OCI-M1 (cell line): ENCODE measurements around the gene CHRNA3.
A peak's percentile ranks its signal among the peaks of the same experiment; 100 is the strongest.
"Not testable (repeated sequence)": the region's sequence is repeated elsewhere in the genome, so short reads cannot be mapped to it uniquely, and the experiment has no call there.

ENCODE experiments used
- DNase-seq: peaks from one replicate; lab custom pipeline; 2025; lab: John Stamatoyannopoulos, UW

CHRNA3 gene

DNA sequence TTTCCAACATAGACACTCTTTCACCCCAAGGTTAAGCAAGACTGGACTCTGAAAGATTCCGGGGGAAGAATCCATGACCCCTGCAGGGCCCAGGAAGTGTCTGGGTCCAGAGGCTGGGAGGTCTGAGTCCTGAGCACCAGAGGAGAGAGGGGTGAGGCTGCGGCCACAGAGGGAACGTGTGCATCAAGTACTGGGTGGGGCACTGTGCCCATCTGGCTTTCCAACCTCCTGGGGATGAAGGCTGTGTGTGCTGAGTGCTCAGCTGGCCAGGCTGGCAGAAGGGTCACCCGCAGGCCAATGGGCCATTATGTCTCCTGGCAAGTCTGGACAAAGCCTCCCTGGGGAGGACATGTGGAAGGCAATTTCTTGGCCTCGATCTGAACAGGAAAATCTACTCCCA is 3.3 kb downstream of the CHRNA3 start:
- no peak for DNase-seq

DNA sequence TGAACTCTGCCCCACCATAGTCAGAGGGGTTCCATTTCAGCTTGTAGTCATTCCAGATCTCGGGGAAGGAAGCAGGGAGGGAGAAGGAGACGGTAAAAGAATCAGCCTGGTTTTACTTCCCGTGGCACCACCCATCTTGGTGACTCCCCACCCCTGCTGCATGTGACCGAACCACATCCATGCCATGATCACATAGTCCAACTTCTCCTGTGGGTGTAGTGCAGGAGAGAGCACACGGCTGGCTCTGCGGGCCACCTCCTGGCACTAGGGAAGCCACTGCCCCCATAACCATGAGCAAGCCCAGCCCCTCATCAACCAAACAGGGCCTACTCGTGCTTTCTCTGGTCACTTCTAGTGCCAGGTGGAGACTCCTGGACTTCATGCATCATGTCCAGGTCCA is 3.7 kb downstream of the CHRNA3 start:
- no peak for DNase-seq

DNA sequence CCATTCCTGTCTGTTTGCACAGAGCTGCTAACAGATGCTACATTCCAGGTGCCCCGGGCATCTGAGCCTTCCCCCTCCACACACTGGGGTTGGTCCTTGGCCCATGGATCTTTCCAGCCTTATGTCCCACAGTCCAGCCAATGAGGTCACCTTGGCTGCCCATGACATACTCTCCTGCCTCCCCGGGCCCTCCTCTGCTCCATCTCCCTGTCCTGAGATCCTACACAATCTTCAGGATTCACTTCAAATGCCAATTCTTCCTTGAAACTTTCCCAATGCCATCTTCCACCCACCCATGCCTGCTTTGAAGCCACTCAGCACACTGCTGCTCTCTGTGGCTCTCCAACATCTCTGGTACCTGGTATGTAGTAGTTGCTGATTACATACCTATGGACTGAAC is 4.3 kb downstream of the CHRNA3 start:
- DNase-seq: no peak

- DNase-seq: no peak
Observed at GRCh38 chr15:78615151-78615589, 5.6 kb downstream of the CHRNA3 start.

GRCh38 chr15:78614021-78614420 is 6.8 kb downstream of the CHRNA3 start:
- DNase-seq: no peak

DNA sequence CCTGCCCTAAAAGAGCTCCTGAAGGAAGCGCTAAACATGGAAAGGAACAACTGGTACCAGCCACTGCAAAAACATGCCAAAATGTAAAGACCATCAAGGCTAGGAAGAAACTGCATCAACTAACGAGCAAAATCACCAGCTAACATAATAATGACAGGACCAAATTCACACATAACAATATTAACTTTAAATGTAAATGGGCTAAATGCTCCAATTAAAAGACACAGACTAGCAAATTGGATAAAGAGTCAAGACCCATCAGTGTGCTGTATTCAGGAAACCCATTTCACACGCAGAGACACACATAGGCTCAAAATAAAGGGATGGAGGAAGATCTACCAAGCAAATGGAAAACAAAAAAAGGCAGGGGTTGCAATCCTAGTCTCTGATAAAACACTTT is 11.2 kb downstream of the CHRNA3 start:
- not testable (repeated sequence) for DNase-seq

DNA sequence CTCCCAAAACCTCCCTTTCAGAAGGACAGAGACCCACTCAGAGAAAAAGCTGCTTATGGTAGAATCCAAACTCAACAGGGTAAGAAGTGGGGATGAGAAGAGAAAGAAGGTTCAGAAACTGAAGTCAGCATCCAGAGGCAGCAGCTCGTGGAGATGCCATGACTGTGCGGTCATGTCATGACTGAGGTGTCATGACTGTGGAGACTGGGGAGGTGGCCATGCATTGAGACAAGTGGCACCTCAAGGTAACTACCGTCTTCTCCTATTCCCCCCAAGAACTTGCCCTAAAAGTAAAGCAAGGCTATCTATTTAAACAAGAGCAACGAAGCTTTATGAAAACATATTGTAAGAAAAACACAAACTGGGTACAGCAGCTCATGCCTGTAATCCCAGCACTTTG is 15.1 kb downstream of the CHRNA3 start:
- DNase-seq: no peak

- no peak for DNase-seq
Observed at GRCh38 chr15:78605201-78605600, 15.6 kb downstream of the CHRNA3 start.

GRCh38 chr15:78604420-78604819 is 16.4 kb downstream of the CHRNA3 start:
- DNase-seq: no peak

GRCh38 chr15:78603467-78603866 is 17.3 kb downstream of the CHRNA3 start:
- no peak for DNase-seq

- DNase-seq: peak; percentile 6
Observed at GRCh38 chr15:78599189-78599588, 21.6 kb downstream of the CHRNA3 start.

DNA sequence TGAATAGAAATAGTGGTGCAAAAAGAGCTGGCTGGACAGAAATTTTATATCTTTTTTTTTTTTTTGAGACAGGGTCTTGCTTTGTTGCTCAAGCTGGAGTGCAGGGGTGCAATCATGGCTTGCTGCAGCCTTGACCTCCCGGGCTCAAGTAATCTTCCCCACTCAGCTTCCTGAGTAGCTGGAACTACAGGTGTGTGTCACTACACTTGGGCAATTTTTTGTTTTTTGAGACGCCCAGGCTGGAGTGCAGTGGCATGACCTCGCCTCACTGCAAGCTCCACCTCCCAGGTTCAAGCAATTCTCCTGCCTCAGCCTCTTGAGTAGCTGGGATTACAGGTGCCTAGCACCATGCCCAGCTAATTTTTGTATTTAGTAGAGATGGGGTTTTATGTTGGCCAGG is 22.4 kb downstream of the CHRNA3 start:
- DNase-seq: no peak

DNA sequence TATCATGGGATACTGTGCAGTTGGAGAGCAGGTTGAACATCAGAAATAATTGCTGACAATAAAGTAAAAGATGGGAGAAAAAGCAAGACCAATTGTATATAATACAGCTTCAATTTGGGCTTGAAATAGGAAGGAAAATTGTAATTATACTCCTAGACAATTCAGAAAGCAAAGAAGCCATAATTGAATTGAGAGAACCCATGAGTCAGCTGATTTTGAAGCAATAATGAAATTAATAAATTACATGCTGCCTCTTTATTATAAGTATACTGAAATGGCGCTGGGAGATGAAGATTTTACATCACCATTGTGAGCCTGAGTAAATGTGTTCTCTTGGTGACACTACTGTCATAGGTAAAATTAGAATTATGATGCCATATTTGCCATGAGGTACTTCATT is 23.2 kb downstream of the CHRNA3 start:
- DNase-seq: no peak

GRCh38 chr15:78574944-78575343 is 45.9 kb downstream of the CHRNA3 start:
- no peak for DNase-seq

GRCh38 chr15:78573416-78573815 is 47.4 kb downstream of the CHRNA3 start:
- no peak for DNase-seq

DNA sequence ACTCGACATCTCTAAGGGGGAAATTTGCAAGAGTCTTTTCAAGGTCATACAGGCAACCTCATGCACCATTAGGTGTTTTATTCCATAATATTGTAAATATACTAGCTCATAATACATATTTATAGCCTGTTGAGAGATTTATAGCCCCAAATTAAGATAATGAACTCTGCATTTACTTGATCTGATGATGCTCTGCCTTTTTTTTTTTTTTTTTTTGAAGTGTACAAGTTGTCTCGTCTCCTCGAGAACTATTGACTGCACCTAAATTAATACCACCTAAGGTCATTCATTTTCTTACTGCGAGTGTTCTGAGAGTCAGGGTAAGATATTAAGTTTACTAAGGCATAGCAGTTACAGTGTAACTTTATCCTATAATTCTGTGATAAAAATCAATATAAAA is 49.4 kb downstream of the CHRNA3 start:
- DNase-seq: no peak

DNA sequence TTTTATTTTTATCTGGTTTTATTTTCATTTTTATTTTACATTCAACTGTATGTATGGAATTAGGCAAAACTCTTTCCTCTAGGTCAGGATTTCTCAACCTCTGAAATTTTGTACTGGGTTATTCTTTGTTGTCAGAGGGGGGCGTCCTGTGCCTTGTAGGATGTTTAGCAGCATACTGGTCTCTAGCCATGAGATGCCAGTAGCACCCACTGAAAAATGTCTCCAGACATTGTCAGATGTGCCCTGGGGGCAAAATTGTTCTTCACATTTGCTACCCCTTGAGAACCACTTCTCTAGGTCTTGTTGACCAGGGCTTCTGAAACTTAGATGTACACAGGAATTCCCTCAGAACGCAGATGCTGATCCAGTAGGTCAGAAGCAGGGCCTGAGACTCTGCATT is 50.1 kb downstream of the CHRNA3 start:
- DNase-seq: peak; percentile 8

GRCh38 chr15:78567531-78567930 is 53.3 kb downstream of the CHRNA3 start:
- no peak for DNase-seq

DNA sequence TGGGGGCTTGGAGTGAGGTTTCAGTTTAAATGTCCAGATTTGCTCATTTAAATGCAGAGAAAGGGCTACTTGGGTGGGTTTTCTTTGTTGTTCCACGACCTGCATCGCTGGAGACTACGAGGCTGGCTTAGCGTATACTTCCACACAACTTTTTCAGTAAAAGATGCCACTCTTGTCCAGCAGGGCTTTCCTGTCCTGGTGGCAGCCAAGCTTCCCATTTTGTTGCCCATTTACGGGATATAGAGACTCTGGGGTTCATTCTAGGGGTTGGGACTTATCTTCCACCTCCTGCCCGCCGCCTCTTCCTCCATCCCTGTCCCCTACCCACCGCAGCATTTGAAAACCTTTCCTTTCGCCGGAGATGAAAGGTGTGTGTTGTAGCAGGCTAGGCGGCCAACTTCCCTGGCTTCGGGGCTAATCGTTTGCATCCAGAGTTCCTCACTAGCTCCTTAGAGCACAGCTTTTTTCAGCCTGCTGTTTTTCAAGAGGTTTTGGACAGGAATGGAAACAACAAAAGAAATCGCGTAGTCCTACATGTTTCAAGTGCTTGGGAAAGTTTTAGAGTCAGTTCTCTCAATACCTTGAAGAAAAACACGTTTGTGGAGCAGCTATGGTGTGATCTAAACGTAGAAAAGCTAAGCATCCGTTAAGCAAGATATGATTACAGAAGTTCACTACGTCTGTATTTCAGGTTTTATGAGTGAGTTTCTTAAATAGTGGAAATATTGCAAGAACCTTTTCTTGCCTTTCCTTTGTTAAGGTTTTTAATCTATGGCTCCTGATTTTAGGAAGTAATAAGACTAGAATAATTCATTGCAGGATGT is 54.6 kb downstream of the CHRNA3 start:
- DNase-seq: no peak

GRCh38 chr15:78565097-78565950 is 55.5 kb downstream of the CHRNA3 start, which contains the start of gene CHRNA5:
Gene CHRNA5, plus strand, starts transcription at chr15:78565520. Its CDS starts 200 bp downstream, at chr15:78565720.
- DNase-seq: peak; percentile 83

- DNase-seq: no peak
Observed at GRCh38 chr15:78564743-78565096, 56.1 kb downstream of the CHRNA3 start.

DNA sequence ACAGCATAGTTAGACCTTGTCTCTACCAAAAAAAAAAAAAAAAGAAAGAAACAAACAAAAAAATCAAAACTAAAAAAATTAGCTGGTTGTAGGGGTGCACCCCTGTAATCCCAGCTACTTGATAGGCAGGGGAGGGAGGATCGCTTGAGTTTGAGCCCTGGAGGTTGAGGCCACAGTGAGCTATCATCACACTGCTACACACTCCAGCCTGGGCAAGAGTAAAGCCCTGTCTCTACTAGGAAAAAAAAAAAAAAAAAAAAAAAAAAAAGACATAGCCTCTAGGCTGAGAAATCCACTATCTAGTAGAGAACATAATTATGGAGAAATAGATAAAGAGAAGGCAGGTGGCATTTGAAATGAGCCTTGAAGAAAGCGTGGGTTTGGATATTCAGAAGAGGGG is 57.7 kb downstream of the CHRNA3 start:
- DNase-seq: no peak

- no peak for DNase-seq
Observed at GRCh38 chr15:78561490-78561889, 59.3 kb downstream of the CHRNA3 start.
